Caki2 (cell line): Measurements from ENCODE around the gene SIPA1L3. TPM values are rescaled to one million over a fixed set of nuclear protein-coding genes. Genes with fewer than 3 reads are reported as not detected.

Source experiments
- total RNA-seq: library from RNA; depleted of rRNA; stranded (reverse); fragments of >200 nt; shearing (Covaris generic); gene quantifications from 2 replicates; pipeline ENCODE4 v1.2.3, GENCODE V29; 2014; ENCODE audit warnings: low replicate concordance; rRNA removed

The SIPA1L3 gene
- total RNA-seq, 1 experiment from 2014 or later, result 39.9 TPM

Other genes starting within 250 kb of the SIPA1L3 start
- gene ZNF607, start 187.4 kb upstream of the SIPA1L3 start, total RNA-seq, result 10.6 and 17.5 TPM in 2 replicates
- gene ZNF573, start 127.6 kb upstream of the SIPA1L3 start, total RNA-seq, result 2.2 and 4.8 TPM in 2 replicates
- not detected in 2 replicates for gene WDR87, start 614 bp upstream of the SIPA1L3 start, total RNA-seq